ENCODE data around the gene IL1RAPL1. TPM values are rescaled to one million over a fixed set of nuclear protein-coding genes. Genes with fewer than 3 reads are reported as not detected.

IL1RAPL1 gene
- total and polyA plus RNA-seq, 2 donors (not counting 1 experiment from before 2014, with no cell fraction given), result 0.25 to 2.8 TPM

GRCh38 chrX:29902004-29902403 is 1314.8 kb downstream of the IL1RAPL1 start:
- no peaks in the 10 kb centered on the region for H4K20me1 ChIP-seq (ENCODE audit: control insufficient read depth, extremely low read depth, insufficient read depth, low read length)
- no peaks in the 10 kb centered on the region for H3K27me3 ChIP-seq (ENCODE audit: control insufficient read depth, insufficient read depth, low read length)
- no peak overlapping the region for H2AFZ ChIP-seq (ENCODE audit: low read length)
- H3K79me2 ChIP-seq (ENCODE audit: control insufficient read depth, insufficient read depth, low read length), result no peaks in the 10 kb centered on the region
- H3K4me1 ChIP-seq (ENCODE audit: control insufficient read depth, extremely low read depth, insufficient read depth, low read length), result no peaks in the 10 kb centered on the region
- H3K4me3 ChIP-seq (replicated peaks in 1 of 4; ENCODE audit: control extremely low read depth in 1 of 4, insufficient read depth in 1 of 4, low read depth in 3 of 4, low read length in 4 of 4), result no peak overlapping the region
- H3K9me3 ChIP-seq (ENCODE audit: control insufficient read depth, insufficient read depth, low read depth, low read length), result no peaks in the 10 kb centered on the region
- no peaks in the 10 kb centered on the region for H3K36me3 ChIP-seq (ENCODE audit: control insufficient read depth, insufficient read depth, low read length)
- no peak for DNase-seq (ENCODE audit: low read depth in 2 of 2)
- no peak overlapping the region for H3K4me2 ChIP-seq (ENCODE audit: extremely low read depth, insufficient read depth, low read length)
- TF ChIP-seq CTCF (conservative IDR thresholded peaks at IDR 0.05 in 1 of 2, IDR thresholded peaks at IDR 0.05 in 1 of 2; ENCODE audit: low read depth in 1 of 2, low read length in 2 of 2) (no peak), EZH2 (IDR thresholded peaks at IDR 0.05; ENCODE audit: low read length, missing control alignments) (no peak)
- no peak overlapping the region for H3K9ac ChIP-seq (ENCODE audit: insufficient read depth, low read length)
- no peak overlapping the region for H3K27ac ChIP-seq (ENCODE audit: insufficient read depth, low read length)

GRCh38 chrX:29903360-29903759 is 1316.1 kb downstream of the IL1RAPL1 start:
- Histone ChIP-seq H3K9me3 (ENCODE audit: control insufficient read depth, insufficient read depth, low read depth, low read length) (no peaks in the 10 kb centered on the region), H3K27ac (ENCODE audit: insufficient read depth, low read length) (no peak overlapping the region), H3K36me3 (ENCODE audit: control insufficient read depth, insufficient read depth, low read length) (no peaks in the 10 kb centered on the region), H2AFZ (ENCODE audit: low read length) (no peak overlapping the region), H3K9ac (ENCODE audit: insufficient read depth, low read length) (no peak overlapping the region), H4K20me1 (ENCODE audit: control insufficient read depth, extremely low read depth, insufficient read depth, low read length) (no peaks in the 10 kb centered on the region), H3K27me3 (ENCODE audit: control insufficient read depth, insufficient read depth, low read length) (no peaks in the 10 kb centered on the region), H3K79me2 (ENCODE audit: control insufficient read depth, insufficient read depth, low read length) (no peaks in the 10 kb centered on the region), H3K4me2 (ENCODE audit: extremely low read depth, insufficient read depth, low read length) (no peak overlapping the region), H3K4me3 (replicated peaks in 1 of 4; ENCODE audit: control extremely low read depth in 1 of 4, insufficient read depth in 1 of 4, low read depth in 3 of 4, low read length in 4 of 4) (peak overlapping the region in 2 of 4 experiments; percentile 7 to 41), H3K4me1 (ENCODE audit: control insufficient read depth, extremely low read depth, insufficient read depth, low read length) (no peaks in the 10 kb centered on the region)
- TF ChIP-seq CTCF (conservative IDR thresholded peaks at IDR 0.05 in 1 of 2, IDR thresholded peaks at IDR 0.05 in 1 of 2; ENCODE audit: low read depth in 1 of 2, low read length in 2 of 2), result peak; percentile 29 to 50
- no peak for TF ChIP-seq EZH2 (IDR thresholded peaks at IDR 0.05; ENCODE audit: low read length, missing control alignments)
- peak; percentile 13 to 38 for DNase-seq (ENCODE audit: low read depth in 2 of 2)

GRCh38 chrX:29911673-29912072 is 1324.4 kb downstream of the IL1RAPL1 start:
- Histone ChIP-seq H4K20me1 (ENCODE audit: control insufficient read depth, extremely low read depth, insufficient read depth, low read length) (no peaks in the 10 kb centered on the region), H3K27me3 (ENCODE audit: control insufficient read depth, insufficient read depth, low read length) (no peaks in the 10 kb centered on the region), H3K4me3 (replicated peaks in 1 of 4; ENCODE audit: control extremely low read depth in 1 of 4, insufficient read depth in 1 of 4, low read depth in 3 of 4, low read length in 4 of 4) (no peak overlapping the region), H3K27ac (ENCODE audit: insufficient read depth, low read length) (no peak overlapping the region), H2AFZ (ENCODE audit: low read length) (no peak overlapping the region), H3K4me1 (ENCODE audit: control insufficient read depth, extremely low read depth, insufficient read depth, low read length) (no peaks in the 10 kb centered on the region), H3K36me3 (ENCODE audit: control insufficient read depth, insufficient read depth, low read length) (no peaks in the 10 kb centered on the region), H3K4me2 (ENCODE audit: extremely low read depth, insufficient read depth, low read length) (no peak overlapping the region), H3K79me2 (ENCODE audit: control insufficient read depth, insufficient read depth, low read length) (no peaks in the 10 kb centered on the region), H3K9me3 (ENCODE audit: control insufficient read depth, insufficient read depth, low read depth, low read length) (no peaks in the 10 kb centered on the region), H3K9ac (ENCODE audit: insufficient read depth, low read length) (no peak overlapping the region)
- no peak for DNase-seq (ENCODE audit: low read depth in 2 of 2)
- TF ChIP-seq CTCF (conservative IDR thresholded peaks at IDR 0.05 in 1 of 2, IDR thresholded peaks at IDR 0.05 in 1 of 2; ENCODE audit: low read depth in 1 of 2, low read length in 2 of 2), result no peak
- TF ChIP-seq EZH2 (IDR thresholded peaks at IDR 0.05; ENCODE audit: low read length, missing control alignments), result no peak

All from fibroblast of lung (primary cell).